HG03097 (cell line): ENCODE results near the gene EXOC3.
A peak's percentile ranks its signal among the peaks of the same experiment; 100 is the strongest.
"Not testable (repeated sequence)": the region's sequence is repeated elsewhere in the genome, so short reads cannot be mapped to it uniquely, and the experiment has no call there.

Experiments used
- ATAC-seq: cut with Tn5 transposase; IDR thresholded peaks from one replicate; pipeline ENCODE4 v1.9.1; 2021; ENCODE audit not compliant: unreplicated experiment, low FRiP score

EXOC3 gene

GRCh38 chr5:470961-471749 lies 28.2 kb downstream of the EXOC3 start:
- ATAC-seq: no peak

DNA sequence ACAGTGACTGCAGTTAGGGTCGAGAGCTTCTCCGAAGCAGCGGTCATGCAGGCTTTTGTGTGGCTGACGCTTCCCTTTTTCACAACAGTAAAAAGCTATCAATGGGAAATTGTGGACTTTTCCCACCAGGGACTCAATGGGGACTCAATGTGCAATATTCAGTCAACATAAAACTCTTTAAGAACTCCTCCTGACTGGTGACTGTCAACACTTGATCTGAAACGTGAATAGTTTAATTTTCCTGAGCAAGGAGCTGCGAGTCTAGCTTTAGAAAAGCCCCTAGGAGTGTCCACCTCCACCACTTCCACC lies 28.7 kb downstream of the EXOC3 start:
- ATAC-seq: no peak

- peak; percentile 7 for ATAC-seq
Measured at GRCh38 chr5:472076-472655, 29.2 kb downstream of the EXOC3 start.

DNA sequence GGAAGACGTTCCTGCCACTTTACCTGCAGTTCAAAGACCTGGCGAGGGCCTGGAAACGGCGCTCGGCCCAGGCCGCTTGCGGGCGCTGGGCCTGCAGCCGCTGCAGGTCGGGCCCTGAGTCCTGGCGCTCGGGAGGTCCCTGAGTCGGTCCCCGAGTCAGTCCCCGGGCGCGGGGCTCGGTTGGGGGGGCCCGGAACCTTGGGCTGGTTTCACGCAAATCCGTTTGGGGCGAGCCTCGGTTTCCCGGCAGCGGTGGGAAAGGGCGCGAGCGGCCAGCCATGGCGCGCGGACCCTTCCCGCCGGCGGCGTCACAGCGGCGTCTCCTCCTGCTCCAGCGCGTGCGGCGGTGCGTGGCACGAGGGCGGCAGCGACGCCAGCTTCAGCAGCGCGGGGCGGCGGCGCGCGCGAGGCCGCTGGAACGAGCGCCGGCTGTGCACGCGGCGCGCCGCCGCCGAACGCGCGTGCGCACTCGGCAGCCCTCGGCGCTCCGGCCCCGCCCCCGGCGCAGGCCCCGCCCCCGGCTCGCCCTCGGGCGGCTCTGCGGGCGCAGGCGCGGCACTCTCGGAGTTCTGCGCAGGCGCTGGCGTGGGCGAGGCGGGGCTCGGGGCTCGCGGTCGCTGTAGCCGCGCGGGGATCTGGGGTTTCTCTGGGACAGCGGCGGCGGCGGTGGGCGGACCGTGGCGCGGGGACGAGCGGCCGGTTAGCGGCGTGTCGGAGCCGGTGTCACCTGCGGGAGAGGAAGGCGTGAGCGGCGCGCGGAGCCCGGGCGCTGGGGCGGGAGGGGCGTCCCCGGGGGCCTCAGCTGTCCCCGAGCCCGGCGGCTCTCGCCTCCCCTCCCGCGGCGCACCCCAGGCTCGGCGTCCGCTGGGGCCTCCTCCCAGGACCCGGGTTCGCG lies 29.9 kb downstream of the EXOC3 start:
- peak; percentile 62 for ATAC-seq

DNA sequence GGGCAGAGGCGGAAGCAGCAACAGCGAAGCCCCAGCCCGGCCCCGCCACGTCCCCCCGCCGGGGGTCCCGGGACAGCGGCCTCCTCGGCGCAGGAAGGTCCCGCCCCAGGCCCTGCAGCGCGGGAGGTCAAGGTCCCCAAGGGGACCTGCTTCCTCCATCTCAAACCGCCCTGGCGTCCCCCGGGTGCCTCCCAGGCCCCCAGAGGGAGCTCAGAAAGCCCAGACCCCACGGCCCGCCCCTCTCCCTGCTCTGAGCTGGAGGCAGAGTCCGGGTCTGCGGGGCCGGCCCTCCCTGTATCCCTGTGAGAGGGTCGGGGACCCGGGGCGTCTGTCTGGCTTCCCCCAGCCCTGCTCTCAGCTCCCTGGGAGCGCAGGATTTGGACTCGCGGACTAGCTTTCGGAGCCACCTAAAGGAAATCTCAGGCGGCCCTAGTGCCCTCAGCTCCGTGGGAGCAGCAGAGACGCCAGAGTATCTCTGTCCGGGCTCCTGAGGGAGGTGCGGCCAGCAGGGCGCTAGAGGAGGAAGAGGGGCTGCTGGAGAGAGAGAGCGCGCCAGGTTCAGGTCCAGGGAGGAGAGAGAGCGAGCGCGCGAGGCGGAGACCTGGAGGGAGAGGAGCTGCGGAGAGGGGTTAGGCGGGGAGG lies 30.7 kb downstream of the EXOC3 start:
- ATAC-seq: peak; percentile 12

DNA sequence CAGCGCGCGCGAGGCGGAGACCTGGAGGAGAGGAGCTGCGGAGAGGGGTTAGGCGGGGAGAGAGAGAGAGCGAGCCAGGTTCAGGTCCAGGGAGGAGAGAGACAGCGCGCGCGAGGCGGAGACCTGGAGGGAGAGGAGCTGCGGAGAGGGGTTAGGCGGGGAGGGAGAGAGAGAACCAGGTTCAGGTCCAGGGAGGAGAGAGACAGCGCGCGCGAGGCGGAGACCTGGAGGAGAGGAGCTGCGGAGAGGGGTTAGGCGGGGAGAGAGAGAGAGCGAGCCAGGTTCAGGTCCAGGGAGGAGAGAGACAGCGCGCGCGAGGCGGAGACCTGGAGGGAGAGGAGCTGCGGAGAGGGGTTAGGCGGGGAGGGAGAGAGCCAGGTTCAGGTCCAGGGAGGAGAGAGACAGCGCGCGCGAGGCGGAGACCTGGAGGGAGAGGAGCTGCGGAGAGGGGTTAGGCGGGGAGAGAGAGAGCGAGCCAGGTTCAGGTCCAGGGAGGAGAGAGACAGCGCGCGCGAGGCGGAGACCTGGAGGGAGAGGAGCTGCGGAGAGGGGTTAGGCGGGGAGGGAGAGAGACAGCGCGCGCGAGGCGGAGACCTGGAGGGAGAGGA lies 31.4 kb downstream of the EXOC3 start:
- not testable (repeated sequence) for ATAC-seq

GRCh38 chr5:474840-475661 lies 32.1 kb downstream of the EXOC3 start:
- ATAC-seq: no peak

- no peak for ATAC-seq
Measured at GRCh38 chr5:475704-476101, 32.7 kb downstream of the EXOC3 start.

DNA sequence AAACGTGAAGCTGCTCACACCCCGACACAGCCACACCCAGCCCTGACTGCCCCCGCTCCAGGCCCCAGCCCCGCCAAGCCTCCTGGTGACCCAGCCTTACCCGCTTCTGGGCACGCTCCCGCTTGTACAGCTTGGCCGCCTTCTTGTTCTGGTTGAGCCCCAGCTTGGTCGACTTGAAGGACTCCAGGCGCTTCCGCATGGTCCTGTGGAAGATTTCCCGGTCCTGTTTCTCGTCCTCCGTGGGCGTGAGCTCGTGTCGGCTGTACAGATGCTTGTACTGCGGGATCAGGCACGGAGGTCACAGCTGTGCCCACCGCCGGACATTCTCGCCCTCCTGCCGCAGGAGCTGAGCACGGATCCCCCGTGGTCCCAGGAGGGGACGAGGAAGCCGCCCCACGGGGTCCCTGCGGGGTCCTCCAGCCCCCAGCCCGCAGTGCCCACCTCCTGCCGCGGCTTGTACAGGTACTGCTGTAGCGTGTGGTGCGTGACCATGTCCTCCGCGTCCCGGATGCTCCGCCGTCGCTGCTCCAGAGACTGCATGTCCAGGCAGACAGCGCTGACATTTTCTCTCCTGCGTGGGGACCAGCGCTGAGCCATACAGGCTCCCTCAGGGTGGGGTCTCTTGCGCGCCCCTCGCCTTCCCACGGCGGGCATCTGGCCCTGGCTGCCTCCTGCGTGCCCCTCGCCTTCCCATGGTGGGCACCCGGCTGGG lies 33.3 kb downstream of the EXOC3 start:
- ATAC-seq: no peak

GRCh38 chr5:476814-477175 lies 33.8 kb downstream of the EXOC3 start:
- ATAC-seq: no peak

DNA sequence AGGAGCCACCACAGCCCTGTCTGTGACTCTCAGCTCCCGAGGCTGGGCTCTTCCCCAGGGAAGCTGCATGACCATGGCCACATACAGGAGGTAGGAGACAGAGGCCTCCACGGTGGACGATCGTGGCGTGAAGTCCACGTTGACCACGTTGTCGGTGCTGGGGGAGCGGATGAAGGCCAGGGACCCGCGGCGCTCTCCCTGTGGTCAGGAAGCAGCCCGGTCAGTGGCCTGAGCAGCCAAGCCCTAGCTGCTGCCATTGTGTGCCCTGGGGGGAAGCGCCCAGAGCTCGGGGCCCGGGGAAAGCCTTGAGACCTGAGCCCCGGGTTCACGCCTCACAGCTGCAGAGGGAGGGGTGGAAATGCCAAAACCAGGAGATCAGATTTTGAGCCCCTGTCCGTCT lies 34.3 kb downstream of the EXOC3 start:
- ATAC-seq: no peak

DNA sequence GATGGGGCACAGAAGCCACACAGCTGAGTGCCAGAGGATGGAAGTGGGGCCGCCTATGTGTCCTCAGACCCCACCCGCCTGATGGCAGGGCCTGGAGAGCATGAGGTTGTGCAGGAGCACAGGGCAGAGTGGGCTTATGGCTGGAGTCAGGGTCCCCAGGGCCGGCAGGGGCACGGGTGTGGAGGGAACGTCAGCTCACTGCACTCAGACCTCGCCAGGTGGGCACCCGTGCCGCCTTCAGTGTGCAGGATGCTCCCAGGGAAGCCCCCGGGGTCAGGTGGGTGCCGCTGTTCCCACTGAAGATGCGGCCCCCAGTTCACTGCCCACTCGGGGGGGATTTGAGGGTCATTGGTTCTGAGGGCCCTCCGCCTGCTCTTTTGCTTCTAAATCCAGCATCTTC lies 34.9 kb downstream of the EXOC3 start:
- ATAC-seq: no peak

DNA sequence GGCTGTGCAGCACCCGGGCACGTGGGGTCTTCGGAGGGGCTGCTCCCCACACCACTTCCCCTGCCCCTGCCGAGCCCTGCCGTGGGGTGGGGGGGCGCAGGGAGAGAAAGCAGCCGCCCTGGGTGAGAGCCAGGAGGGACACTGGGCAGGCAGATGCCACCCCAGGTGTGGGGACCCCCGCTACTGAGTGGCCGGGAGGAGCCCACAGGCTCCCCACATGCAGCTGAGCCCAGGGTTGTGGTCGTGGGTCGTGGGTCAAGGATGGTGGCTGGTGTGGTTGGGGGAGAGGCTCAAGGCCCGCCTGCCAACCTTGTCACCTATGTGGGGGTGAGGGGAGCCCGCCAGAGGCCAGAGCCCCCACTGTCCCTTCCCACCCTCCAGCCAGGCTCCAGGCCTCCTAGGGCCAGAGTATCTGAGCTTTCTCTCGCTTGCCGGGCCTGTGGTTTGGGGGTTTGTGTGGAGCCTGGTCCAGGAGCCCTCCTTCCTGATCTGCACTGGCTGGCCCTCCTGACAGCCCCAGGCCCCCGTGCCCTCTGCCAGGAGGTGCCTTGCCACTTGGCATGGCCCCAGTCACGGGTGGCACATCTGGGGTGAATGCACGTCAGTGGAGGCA lies 35.5 kb downstream of the EXOC3 start:
- no peak for ATAC-seq

DNA sequence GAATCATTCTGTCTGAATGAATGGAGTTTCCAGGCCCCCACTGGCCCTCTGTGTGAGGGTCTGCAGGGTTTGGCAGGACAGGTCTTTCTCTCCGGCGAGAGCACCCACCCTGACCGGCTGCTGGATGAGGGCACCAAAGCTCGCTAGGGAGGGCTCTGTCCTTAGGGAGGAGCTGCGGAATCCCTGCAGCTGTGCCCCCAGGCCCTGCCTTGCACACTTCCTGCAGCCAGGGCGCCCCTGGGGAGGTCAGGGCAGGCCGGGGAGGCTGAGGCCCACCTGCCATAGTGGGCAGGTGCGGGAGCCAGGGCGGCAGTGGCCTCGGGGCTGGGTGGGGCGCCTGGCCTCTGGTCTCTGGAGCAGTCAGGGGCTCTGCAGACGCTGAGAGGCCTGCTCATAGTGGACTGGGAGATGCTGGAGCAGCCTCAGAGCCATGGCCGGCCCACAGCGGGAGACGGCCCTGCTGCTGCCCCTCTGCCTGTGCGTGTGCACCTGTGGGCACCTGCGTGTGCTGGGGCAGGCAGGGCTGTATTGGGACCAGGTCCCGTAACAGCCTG lies 36.1 kb downstream of the EXOC3 start:
- no peak for ATAC-seq

- no peak for ATAC-seq
Measured at GRCh38 chr5:479566-480319, 36.8 kb downstream of the EXOC3 start.

DNA sequence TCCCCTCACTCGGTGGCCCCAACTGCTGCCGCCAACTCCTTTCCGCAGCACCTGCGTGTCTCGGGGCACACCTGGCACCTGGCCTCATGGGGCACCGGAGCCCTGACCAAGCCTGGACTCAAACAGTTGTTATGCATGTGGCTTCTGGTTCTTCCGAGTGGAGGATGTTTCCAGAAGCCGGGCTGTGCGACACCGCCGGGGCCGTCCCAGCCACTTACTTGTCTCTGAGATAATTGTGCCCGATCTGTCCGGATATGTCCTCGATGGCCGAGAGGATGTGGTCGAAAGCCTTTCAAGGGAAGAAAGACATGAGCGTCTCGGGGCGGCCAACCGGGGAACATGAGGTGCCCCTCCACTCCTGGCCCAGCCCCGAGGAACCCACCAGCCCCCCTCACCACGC lies 38.4 kb downstream of the EXOC3 start:
- no peak for ATAC-seq

DNA sequence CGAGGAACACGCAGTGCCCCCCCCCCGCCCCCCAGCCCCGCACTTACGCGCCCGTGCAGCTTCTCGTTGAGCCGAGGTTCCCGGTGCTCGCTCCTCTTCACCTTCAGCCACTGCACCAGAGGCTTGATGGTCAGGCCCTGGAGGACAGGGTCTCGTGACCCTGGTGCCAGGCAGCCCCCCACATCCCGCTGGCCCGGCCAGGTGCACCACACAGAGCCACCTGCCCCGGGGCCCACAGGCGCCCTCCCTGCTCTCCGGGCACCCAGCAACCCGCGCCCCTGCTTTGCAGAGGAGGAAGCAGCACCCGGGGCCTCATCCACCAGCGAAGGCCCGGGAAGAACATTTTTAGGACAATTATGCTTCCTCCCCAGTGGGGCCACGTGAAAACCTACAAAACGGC lies 39.0 kb downstream of the EXOC3 start:
- no peak for ATAC-seq

DNA sequence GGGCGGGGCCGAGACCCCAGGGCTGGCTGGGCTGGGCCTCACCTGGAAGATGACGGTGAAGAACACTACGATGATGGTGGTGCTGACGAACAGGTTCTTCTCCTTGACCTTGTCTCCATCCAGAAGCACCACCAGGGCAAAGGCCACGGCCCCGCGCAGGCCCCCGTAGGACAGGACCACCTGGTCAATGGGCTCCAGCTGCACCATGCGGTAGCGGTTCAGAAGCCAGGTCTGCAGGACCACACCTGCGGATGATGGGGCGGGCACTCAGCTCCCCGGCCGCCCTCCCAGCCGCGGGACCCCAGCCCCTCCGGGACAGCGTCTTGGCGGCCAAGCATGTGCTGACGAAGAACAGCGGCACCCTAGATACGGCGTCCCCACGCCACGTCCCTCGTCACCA lies 39.5 kb downstream of the EXOC3 start:
- no peak for ATAC-seq
